Activated T-cell treated with anti-CD3 and anti-CD28 coated beads, Interleukin-2, amount 50 U/mL, for 24 hours (primary cell): ENCODE measurements around the gene PARD3.
A peak's percentile ranks its signal among the peaks of the same experiment; 100 is the strongest.

Experiments used
- DNase-seq: peaks from one replicate; pipeline ENCODE4 v3.0.0-alpha.2; 2020
- H3K27ac Mint-ChIP-seq: 2 replicates; pipeline ENCODE4 v1.8.0; 2020; ENCODE audit warnings: mild to moderate bottlenecking, mixed read lengths
- H3K27me3 Mint-ChIP-seq: 2 replicates; pipeline ENCODE4 v1.8.0; 2020; ENCODE audit warnings: mixed read lengths
- H3K36me3 Mint-ChIP-seq: 2 replicates; pipeline ENCODE4 v1.8.0; 2020; ENCODE audit warnings: low read depth, mixed read lengths
- H3K4me1 Mint-ChIP-seq: 2 replicates; pipeline ENCODE4 v1.8.0; 2020; ENCODE audit warnings: low read depth, mixed read lengths
- H3K4me3 Mint-ChIP-seq: 2 replicates; pipeline ENCODE4 v1.8.0; 2020; ENCODE audit warnings: mild to moderate bottlenecking, moderate library complexity, mixed read lengths
- H3K9me3 Mint-ChIP-seq: 2 replicates; pipeline ENCODE4 v1.8.0; 2020; ENCODE audit warnings: mixed read lengths

Gene PARD3

DNA sequence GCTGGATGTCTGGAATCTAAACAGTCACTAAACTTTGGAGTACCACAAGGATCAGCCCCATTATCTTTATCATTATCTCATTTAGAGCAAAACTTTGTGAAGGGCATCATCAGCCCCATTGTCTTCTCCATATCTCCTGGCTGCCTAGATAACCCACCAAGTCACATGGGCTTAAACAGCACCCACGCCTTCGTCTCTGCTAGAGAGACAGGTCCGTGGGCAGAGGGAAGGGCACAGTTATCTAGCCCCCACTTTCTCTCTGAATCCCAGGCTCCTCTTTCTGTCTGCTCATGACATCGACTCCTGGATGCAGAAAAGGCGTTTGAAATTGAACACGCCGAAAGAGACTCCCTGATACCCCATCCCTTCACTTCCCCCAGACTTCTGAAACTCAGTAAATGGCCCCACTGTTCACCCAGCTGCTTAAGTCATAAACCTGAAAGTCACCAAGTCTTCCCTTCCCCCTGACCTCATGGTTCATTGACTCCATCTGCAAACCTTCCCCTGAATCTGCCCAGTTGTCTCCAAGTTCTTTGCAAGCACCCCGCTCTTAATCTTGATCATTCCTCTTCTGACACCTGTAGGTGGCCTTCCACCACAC, 20.9 kb upstream of the PARD3 start:
- H3K4me3 Mint-ChIP-seq = no peak overlapping the region
- H3K27ac Mint-ChIP-seq = no peak overlapping the region
- no peaks in the 10 kb centered on the region for H3K36me3 Mint-ChIP-seq
- no peaks in the 10 kb centered on the region for H3K4me1 Mint-ChIP-seq
- no peak for DNase-seq
- H3K9me3 Mint-ChIP-seq = no peaks in the 10 kb centered on the region
- H3K27me3 Mint-ChIP-seq = peaks cover 2% of the 10 kb centered on the region

DNA sequence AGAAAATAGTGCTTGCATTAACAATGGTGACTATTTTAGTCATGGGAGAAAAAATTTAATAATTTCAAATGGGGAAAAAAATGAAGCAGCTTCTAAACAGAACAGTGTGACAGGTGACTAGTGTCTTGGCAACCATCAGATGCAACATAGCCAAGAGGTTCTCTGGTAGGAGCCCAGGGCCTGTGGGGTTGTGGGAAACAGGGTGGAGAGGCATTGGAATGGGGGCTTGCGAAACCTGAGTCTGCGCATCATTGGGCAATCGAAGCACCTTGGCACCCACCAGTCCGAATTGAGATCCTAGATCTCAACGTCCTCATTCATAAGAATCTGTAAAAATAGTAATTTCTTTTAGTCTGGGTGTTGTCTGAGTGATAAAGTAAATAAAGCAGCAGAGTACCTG, 19.2 kb upstream of the PARD3 start:
- Mint-ChIP-seq H3K9me3 (no peaks in the 10 kb centered on the region), H3K4me3 (no peak overlapping the region), H3K27ac (no peak overlapping the region), H3K4me1 (peaks cover 6% of the 10 kb centered on the region), H3K36me3 (no peaks in the 10 kb centered on the region), H3K27me3 (no peaks in the 10 kb centered on the region)
- DNase-seq = no peak

- Mint-ChIP-seq H3K9me3 (no peaks in the 10 kb centered on the region), H3K4me1 (peaks cover 6% of the 10 kb centered on the region), H3K27me3 (peaks cover 3% of the 10 kb centered on the region), H3K36me3 (no peaks in the 10 kb centered on the region), H3K27ac (no peak overlapping the region), H3K4me3 (no peak overlapping the region)
- DNase-seq = no peak
Observed at GRCh38 chr10:34830217-34830822, 15.2 kb upstream of the PARD3 start.

GRCh38 chr10:34826857-34827766, 12.0 kb upstream of the PARD3 start:
- Mint-ChIP-seq H3K4me3 (no peak overlapping the region), H3K36me3 (no peaks in the 10 kb centered on the region), H3K4me1 (peaks cover 6% of the 10 kb centered on the region), H3K27ac (no peak overlapping the region), H3K9me3 (no peaks in the 10 kb centered on the region), H3K27me3 (peaks cover 17% of the 10 kb centered on the region)
- no peak for DNase-seq

DNA sequence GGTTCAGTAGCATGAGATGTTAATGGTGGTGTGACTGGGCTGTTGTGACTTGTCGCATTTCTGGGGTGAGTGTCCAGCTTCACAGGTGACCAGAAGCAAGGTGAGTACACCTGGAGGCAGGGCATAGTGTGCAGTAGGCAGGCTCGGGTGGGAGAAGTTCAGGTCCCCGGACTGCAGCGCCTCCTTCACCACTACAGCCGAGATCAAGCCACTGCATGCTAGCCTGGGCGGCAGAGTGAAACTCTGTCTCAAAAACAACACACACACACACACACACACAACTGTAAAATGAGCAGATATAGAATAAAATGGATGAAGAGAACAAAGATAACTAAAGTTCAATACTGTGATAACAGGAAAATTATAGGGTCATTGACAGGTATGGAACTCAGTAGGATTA, 11.1 kb upstream of the PARD3 start:
- no peak overlapping the region for H3K27ac Mint-ChIP-seq
- no peak overlapping the region for H3K4me3 Mint-ChIP-seq
- no peaks in the 10 kb centered on the region for H3K9me3 Mint-ChIP-seq
- peaks cover 6% of the 10 kb centered on the region for H3K4me1 Mint-ChIP-seq
- H3K36me3 Mint-ChIP-seq = no peaks in the 10 kb centered on the region
- no peak for DNase-seq
- peaks cover 17% of the 10 kb centered on the region for H3K27me3 Mint-ChIP-seq

DNA sequence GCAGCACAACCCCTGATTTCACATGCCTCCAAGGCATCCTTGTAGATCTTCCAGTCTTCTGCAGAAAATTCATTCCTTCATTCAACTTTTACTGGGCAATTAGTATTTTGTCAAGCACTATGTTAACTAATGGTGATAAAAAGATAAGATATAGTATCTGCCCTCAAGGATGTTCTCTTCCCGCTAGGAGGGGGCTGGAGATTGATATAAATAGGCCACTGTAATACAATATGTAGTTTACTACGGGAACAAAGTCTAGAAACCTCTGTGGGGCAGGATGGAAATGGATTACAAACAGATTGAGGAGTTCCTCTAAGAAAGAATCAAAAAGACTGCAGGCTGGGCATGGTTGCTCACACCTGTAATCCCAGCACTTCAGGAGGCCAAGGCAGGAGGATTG, 10.3 kb upstream of the PARD3 start:
- no peak overlapping the region for H3K4me3 Mint-ChIP-seq
- H3K9me3 Mint-ChIP-seq = no peaks in the 10 kb centered on the region
- peaks cover 4% of the 10 kb centered on the region for H3K4me1 Mint-ChIP-seq
- DNase-seq = no peak
- H3K27ac Mint-ChIP-seq = no peak overlapping the region
- peaks cover 17% of the 10 kb centered on the region for H3K27me3 Mint-ChIP-seq
- no peaks in the 10 kb centered on the region for H3K36me3 Mint-ChIP-seq

GRCh38 chr10:34824870-34825269, 9.8 kb upstream of the PARD3 start:
- no peaks in the 10 kb centered on the region for H3K9me3 Mint-ChIP-seq
- H3K4me3 Mint-ChIP-seq = no peak overlapping the region
- H3K27me3 Mint-ChIP-seq = peaks cover 17% of the 10 kb centered on the region
- no peaks in the 10 kb centered on the region for H3K36me3 Mint-ChIP-seq
- no peaks in the 10 kb centered on the region for H3K4me1 Mint-ChIP-seq
- H3K27ac Mint-ChIP-seq = no peak overlapping the region
- DNase-seq = no peak

- H3K4me3 Mint-ChIP-seq = no peak overlapping the region
- H3K27ac Mint-ChIP-seq = no peak overlapping the region
Observed at GRCh38 chr10:34821587-34822585, 6.8 kb upstream of the PARD3 start.

GRCh38 chr10:34817586-34817985, 2.5 kb upstream of the PARD3 start:
- no peaks in the 10 kb centered on the region for H3K9me3 Mint-ChIP-seq
- no peaks in the 10 kb centered on the region for H3K36me3 Mint-ChIP-seq
- H3K27me3 Mint-ChIP-seq = peaks cover 50% of the 10 kb centered on the region
- H3K27ac Mint-ChIP-seq = no peak overlapping the region
- no peak overlapping the region for H3K4me3 Mint-ChIP-seq
- no peak for DNase-seq
- peaks cover 14% of the 10 kb centered on the region for H3K4me1 Mint-ChIP-seq

More at GRCh38 chr10:34821587-34822585, 6.8 kb upstream of the PARD3 start:
- Mint-ChIP-seq H3K27me3 (peaks cover 38% of the 10 kb centered on the region), H3K36me3 (no peaks in the 10 kb centered on the region), H3K9me3 (no peaks in the 10 kb centered on the region), H3K4me1 (no peaks in the 10 kb centered on the region)
- no peak for DNase-seq

DNA sequence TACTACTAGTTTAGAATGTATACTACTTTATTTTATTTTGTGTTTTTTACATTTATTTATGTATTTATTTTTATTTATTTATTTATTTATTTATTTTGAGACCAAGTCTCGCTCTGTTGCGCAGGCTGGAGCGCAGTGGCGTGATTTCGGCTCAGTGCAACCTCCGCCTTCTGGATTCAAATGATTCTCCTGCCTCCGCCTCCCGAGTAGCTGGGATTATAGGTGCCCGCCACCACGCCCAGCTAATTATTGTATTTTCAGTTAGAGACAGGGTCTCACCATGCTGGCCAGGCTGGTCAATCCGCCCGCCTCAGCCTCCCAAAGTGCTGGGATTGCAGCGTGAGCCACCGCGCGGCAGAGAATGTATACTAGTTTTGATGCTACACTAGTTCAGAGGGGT, 2.0 kb upstream of the PARD3 start:
- Mint-ChIP-seq H3K4me1 (peaks cover 14% of the 10 kb centered on the region), H3K36me3 (no peaks in the 10 kb centered on the region), H3K27ac (no peak overlapping the region), H3K4me3 (no peak overlapping the region), H3K27me3 (peaks cover 54% of the 10 kb centered on the region), H3K9me3 (no peaks in the 10 kb centered on the region)
- no peak for DNase-seq

GRCh38 chr10:34816501-34817002, 1.5 kb upstream of the PARD3 start:
- Mint-ChIP-seq H3K4me3 (no peak overlapping the region), H3K27me3 (peaks cover 59% of the 10 kb centered on the region), H3K27ac (no peak overlapping the region), H3K36me3 (no peaks in the 10 kb centered on the region), H3K4me1 (peaks cover 14% of the 10 kb centered on the region), H3K9me3 (no peaks in the 10 kb centered on the region)
- no peak for DNase-seq

GRCh38 chr10:34816085-34816496, 995 bp upstream of the PARD3 start:
- H3K4me1 Mint-ChIP-seq = peaks cover 14% of the 10 kb centered on the region
- H3K9me3 Mint-ChIP-seq = no peaks in the 10 kb centered on the region
- DNase-seq = no peak
- H3K4me3 Mint-ChIP-seq = peak overlapping the region; percentile 64
- no peaks in the 10 kb centered on the region for H3K36me3 Mint-ChIP-seq
- H3K27ac Mint-ChIP-seq = no peak overlapping the region
- H3K27me3 Mint-ChIP-seq = peaks cover 64% of the 10 kb centered on the region

GRCh38 chr10:34814913-34815184, 247 bp downstream of the PARD3 start:
- no peaks in the 10 kb centered on the region for H3K9me3 Mint-ChIP-seq

More at GRCh38 chr10:34814913-34815184, 247 bp downstream of the PARD3 start:
- Mint-ChIP-seq H3K27me3 (peaks cover 67% of the 10 kb centered on the region), H3K4me1 (peaks cover 14% of the 10 kb centered on the region), H3K4me3 (no peak overlapping the region), H3K27ac (no peak overlapping the region), H3K36me3 (no peaks in the 10 kb centered on the region)
- no peak for DNase-seq
